H1 (cell line): ENCODE results near the gene FLT3.

Source experiments
- CEBPB ChIP-seq: IDR thresholded peaks from 2 replicates; pipeline ENCODE4 v1.6.1; 2012; ENCODE audit warnings: low read depth, low read length
- CHD2 ChIP-seq: IDR thresholded peaks from 2 replicates; pipeline ENCODE4 v1.6.1; 2012; ENCODE audit warnings: low read length, improper control_type of control experiment
- GABPA ChIP-seq: IDR thresholded peaks from 2 replicates; pipeline ENCODE4 v1.6.1; 2011; ENCODE audit warnings: mild to moderate bottlenecking, low read length, moderate library complexity, borderline replicate concordance; ENCODE audit not compliant: insufficient read depth
- TCF12 ChIP-seq: IDR thresholded peaks from 2 replicates; pipeline ENCODE4 v1.6.1; 2011; ENCODE audit warnings: low read depth, mild to moderate bottlenecking, low read length
- TF ChIP-seq, protein P1 (sequence below), 3 experiments: IDR thresholded peaks; 1 replicate in 2 of 3; 2 replicates in 1 of 3; pipeline versions ENCODE4 v1.5.1 to v1.6.1; 2011; ENCODE audit warnings: low read length in 3 of 3, mild to moderate bottlenecking in 3 of 3, inconsistent platforms in 2 of 3, low read depth in 1 of 3, moderate library complexity in 1 of 3; ENCODE audit not compliant: insufficient read depth in 1 of 3; ENCODE audit errors: control extremely low read depth in 1 of 3

DNA sequence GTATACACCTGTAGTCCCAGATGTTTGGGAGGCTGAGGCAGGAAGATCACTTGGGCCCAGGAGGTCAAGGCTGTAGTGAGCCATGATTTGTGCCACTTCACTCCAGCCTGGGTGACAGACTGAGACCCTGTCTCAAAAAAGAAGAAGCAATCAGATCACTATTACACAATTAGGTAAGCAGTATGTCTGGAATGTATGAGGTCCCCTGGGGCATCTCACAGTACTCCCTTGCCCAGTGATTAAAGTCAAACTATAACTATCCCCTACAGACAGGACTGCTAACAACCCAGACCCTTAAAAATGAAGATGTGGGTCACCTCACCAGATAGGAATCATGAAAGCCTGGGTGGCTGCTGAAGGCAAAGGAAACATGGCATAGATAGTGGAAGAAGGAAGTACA lies 28.6 kb upstream of the FLT3 start:
- TF ChIP-seq, protein P1, sequence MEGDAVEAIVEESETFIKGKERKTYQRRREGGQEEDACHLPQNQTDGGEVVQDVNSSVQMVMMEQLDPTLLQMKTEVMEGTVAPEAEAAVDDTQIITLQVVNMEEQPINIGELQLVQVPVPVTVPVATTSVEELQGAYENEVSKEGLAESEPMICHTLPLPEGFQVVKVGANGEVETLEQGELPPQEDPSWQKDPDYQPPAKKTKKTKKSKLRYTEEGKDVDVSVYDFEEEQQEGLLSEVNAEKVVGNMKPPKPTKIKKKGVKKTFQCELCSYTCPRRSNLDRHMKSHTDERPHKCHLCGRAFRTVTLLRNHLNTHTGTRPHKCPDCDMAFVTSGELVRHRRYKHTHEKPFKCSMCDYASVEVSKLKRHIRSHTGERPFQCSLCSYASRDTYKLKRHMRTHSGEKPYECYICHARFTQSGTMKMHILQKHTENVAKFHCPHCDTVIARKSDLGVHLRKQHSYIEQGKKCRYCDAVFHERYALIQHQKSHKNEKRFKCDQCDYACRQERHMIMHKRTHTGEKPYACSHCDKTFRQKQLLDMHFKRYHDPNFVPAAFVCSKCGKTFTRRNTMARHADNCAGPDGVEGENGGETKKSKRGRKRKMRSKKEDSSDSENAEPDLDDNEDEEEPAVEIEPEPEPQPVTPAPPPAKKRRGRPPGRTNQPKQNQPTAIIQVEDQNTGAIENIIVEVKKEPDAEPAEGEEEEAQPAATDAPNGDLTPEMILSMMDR (IDR thresholded peaks at IDR 0.05; ENCODE audit: control extremely low read depth in 1 of 3, insufficient read depth in 1 of 3, low read depth in 1 of 3, low read length in 3 of 3): no peak
- TF ChIP-seq GABPA: no peak
- no peak for TF ChIP-seq CEBPB
- no peak for TF ChIP-seq CHD2
- TF ChIP-seq TCF12: no peak
